HFF-Myc (cell line): ENCODE data around the gene ARPP21.

Experiments used
- DNase-seq: peaks from one replicate; pipeline ENCODE4 v3.0.0-alpha.2; 2011; ENCODE audit warnings: low read depth; ENCODE audit errors: extremely low read depth
- H3K4me3 ChIP-seq: replicated peaks from 2 replicates; pipeline ENCODE4 v1.5.1; 2011; ENCODE audit warnings: low read depth, mild to moderate bottlenecking, control low read depth, low read length
- CTCF ChIP-seq: IDR thresholded peaks from 2 replicates; pipeline ENCODE4 v1.5.1; 2012; ENCODE audit warnings: mild to moderate bottlenecking, low read depth, low read length, control low read depth; ENCODE audit errors: missing control alignments

The ARPP21 gene

GRCh38 chr3:35748144-35748543, 108.8 kb downstream of the ARPP21 start:
- TF ChIP-seq CTCF = no peak
- DNase-seq = no peak
- H3K4me3 ChIP-seq = no peak overlapping the region

DNA sequence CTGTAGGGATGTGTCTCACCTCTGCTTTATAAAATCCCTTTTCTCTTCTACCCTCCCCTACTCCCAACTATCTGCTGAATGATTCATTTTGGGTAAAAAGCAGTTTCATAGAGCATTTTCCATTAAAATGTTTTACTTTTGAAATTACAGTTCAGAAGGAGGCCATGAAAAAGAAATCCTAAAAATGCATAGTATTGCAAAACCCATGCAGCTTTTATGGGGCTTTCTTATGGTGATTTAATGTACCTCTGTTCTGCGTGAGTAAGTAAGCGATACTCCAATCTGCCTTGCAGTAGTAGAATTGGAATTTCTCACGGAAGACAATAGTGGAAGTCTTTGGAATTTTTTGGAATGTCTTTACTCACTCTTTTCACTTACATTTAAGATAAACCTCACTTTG, 111.9 kb downstream of the ARPP21 start:
- DNase-seq = no peak
- no peak for TF ChIP-seq CTCF
- no peak overlapping the region for H3K4me3 ChIP-seq

DNA sequence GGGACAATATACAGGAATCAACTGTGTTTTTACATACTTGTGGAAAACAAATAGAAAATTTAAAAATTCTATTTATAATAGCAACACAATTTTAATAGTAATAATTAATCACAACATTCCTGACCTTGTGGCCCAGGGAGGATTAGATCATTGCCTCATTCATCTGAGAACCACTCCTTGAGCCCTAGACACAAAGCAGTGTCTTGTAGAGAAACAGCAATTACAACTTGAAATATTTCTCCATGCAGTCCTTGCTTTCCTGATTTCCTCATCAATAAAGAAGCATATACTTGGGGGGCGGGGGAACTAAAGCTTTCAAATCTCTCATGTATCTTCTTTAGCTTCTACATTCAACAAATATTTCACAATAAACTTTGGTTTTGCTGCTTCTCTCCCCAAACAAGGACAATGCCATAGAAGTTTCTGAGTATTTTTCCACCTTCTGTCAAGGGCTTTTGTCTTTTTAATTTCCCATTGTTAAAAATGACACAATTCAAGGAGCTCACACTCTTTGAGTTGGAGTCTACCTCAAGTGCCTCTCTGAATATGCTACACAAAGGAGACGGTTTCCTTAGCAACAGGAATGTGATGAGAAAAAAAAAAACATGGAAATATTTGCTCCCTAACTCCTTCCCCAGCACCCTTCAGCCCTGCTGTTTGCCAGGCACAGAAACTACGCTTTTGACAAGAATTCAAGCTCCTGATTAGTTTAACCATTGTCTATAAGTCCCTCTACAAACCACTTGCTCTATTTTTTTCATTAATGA, 118.8 kb downstream of the ARPP21 start:
- no peak for TF ChIP-seq CTCF
- no peak for DNase-seq
- H3K4me3 ChIP-seq = no peak overlapping the region

DNA sequence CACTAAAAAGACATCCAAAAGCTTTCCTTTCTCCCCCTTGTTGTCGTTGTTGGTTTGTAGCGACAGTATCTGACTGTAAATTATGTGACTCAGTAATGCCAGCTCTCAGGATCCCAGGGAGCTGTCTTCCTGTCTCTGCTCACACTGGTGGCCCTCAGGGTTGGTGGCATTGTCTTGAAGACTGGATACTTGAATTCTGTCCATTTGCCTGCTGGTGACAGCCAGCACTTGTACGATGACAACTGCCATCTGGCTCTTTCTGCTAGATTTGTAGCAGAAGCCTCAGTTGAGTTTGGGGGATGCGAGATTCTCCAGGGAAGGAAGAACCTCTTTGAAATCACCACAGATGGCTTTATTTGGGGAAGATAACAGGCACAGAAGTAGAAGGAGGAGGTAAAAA, 120.8 kb downstream of the ARPP21 start:
- DNase-seq = no peak
- TF ChIP-seq CTCF = no peak
- H3K4me3 ChIP-seq = no peak overlapping the region

DNA sequence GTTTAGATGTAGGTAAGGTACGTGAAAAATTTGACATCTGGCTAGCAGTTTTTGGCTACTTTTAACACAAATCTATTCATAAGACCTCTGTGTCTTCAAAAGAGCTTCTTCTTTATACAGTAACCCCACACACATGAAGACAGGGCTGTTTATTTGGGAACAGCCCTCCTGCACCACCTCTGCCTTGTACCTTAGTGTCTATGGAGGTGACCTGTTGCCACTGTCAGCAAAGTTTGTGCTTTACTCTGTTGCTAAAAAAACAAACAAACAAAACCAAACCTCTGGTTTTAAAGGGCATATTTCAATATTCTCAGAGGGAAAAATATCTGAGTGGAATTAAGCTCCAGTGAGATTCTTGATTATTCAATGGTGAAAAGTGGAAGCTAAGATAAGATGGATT, 122.0 kb downstream of the ARPP21 start:
- no peak for DNase-seq
- no peak for TF ChIP-seq CTCF
- H3K4me3 ChIP-seq = no peak overlapping the region

DNA sequence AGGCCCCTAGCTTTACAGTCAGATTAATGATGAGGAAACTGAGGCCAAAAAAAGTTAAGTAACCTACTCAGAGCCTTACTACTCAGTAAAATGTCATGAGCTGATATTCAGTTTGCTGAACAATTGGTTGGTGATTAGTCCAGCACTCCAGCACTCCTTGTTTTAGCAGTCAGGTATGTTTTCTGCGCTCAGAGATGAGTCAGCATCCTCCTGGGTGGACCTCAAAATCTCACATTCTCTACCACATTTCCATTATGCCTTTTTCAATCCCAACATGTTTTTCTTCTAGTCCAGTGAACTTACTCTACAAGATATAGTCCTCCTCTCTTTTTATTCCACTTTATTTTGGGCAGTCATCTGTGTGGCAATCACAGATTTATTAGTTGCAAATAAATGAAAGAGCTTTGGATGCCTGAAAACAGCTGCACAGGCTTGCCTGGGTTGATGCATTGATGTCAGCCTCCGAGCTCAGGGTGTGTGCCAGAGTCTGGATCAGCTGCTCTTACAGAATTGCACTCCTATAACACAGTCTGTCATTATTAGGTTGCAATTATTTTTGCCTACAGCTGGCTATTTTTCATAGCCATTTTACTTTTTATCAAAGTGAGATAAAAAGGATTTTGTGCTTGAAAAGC, 133.2 kb downstream of the ARPP21 start:
- no peak for DNase-seq
- H3K4me3 ChIP-seq = no peak overlapping the region
- no peak for TF ChIP-seq CTCF
